ENCODE data around the gene HLA-DQA1. TPM values are rescaled to one million over a fixed set of nuclear protein-coding genes. Genes with fewer than 3 reads are reported as not detected.
"Not testable (repeated sequence)": the region's sequence is repeated elsewhere in the genome, so short reads cannot be mapped to it uniquely, and the experiment has no call there.

The HLA-DQA1 gene
- total RNA-seq, 1 experiment from 2014 or later, result not detected

DNA sequence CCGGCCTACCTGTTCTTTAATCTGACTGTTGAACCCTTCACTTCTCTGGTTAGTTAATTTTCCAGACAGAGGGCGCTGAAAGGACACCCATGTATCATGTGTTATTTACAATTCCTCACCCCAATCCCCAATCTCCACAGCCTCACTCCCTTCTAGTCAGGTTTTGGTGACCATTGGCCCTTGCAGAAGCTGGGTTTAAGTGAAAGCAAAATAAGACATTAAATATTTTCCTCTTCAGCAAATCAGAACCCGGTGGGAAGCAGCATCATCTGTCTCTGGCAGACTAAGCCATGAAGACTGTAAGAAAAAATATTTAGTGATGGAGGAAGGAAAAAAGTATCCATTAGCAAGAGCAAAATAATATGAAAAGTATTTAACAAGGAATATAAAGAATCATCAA, 9.4 kb upstream of the HLA-DQA1 start:
- H3K4me2 ChIP-seq, result no peak overlapping the region
- no TSS peak for BruUV-seq (replicated peaks)
- CTCF ChIA-PET, result no interaction called here

DNA sequence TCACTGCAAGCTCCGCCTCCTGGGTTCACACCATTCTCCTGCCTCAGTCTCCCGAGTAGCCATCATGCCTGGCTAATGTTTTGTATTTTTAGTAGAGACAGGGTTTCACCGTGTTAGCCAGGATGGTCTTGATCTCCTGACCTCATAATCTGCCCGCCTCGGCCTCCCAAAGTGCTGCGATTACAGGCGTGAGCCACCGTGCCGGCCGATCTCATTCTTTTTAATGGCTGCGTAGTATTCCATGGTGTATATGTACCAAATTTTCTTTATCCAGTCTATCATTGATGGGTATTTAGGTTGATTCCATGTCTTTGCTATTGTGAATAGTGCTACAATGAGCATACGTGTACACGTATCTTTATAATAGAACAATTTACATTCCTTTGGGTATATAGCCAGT, 7.4 kb upstream of the HLA-DQA1 start:
- H3K27ac ChIP-seq; H4K20me1 ChIP-seq (ENCODE audit: insufficient read depth); H2AFZ ChIP-seq; DNase-seq; H3K9me3 ChIP-seq (ENCODE audit: insufficient read depth, low read depth); H3K4me3 ChIP-seq; H3K4me1 ChIP-seq (replicated peaks; ENCODE audit: insufficient read depth); H3K27me3 ChIP-seq (ENCODE audit: insufficient read depth, low read depth); H3K79me2 ChIP-seq (ENCODE audit: low read depth); intact Hi-C loops (cut with micrococcal nuclease; ENCODE audit: unreplicated experiment); H3F3A ChIP-seq (ENCODE audit: insufficient read depth, low read depth); H3K9me2 ChIP-seq (ENCODE audit: insufficient read depth); POLR2A ChIA-PET (ENCODE audit: unreplicated experiment); H3K36me3 ChIP-seq (ENCODE audit: low read depth); CTCF ChIA-PET; H3K4me2 ChIP-seq; BruUV-seq (replicated peaks): not testable (repeated sequence)

More for the DNA sequence above, 9.4 kb upstream of the HLA-DQA1 start:
- POLR2A ChIA-PET (ENCODE audit: unreplicated experiment), result no interaction called here
- Histone ChIP-seq H3K79me2 (ENCODE audit: low read depth) (no peaks in the 10 kb centered on the region), H3F3A (ENCODE audit: insufficient read depth, low read depth) (no peaks in the 10 kb centered on the region), H3K9me2 (ENCODE audit: insufficient read depth) (no peaks in the 10 kb centered on the region), H3K4me1 (replicated peaks; ENCODE audit: insufficient read depth) (no peaks in the 10 kb centered on the region), H4K20me1 (ENCODE audit: insufficient read depth) (no peaks in the 10 kb centered on the region), H3K27ac (no peak overlapping the region), H3K36me3 (ENCODE audit: low read depth) (no peaks in the 10 kb centered on the region), H3K27me3 (ENCODE audit: insufficient read depth, low read depth) (no peaks in the 10 kb centered on the region), H3K4me3 (no peak overlapping the region), H2AFZ (no peak overlapping the region), H3K9me3 (ENCODE audit: insufficient read depth, low read depth) (no peaks in the 10 kb centered on the region)
- intact Hi-C loops (cut with micrococcal nuclease; ENCODE audit: unreplicated experiment), result no loop called here
- TF ChIP-seq, protein P1, sequence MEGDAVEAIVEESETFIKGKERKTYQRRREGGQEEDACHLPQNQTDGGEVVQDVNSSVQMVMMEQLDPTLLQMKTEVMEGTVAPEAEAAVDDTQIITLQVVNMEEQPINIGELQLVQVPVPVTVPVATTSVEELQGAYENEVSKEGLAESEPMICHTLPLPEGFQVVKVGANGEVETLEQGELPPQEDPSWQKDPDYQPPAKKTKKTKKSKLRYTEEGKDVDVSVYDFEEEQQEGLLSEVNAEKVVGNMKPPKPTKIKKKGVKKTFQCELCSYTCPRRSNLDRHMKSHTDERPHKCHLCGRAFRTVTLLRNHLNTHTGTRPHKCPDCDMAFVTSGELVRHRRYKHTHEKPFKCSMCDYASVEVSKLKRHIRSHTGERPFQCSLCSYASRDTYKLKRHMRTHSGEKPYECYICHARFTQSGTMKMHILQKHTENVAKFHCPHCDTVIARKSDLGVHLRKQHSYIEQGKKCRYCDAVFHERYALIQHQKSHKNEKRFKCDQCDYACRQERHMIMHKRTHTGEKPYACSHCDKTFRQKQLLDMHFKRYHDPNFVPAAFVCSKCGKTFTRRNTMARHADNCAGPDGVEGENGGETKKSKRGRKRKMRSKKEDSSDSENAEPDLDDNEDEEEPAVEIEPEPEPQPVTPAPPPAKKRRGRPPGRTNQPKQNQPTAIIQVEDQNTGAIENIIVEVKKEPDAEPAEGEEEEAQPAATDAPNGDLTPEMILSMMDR (conservative IDR thresholded peaks at IDR 0.05), result no peak
- TF ChIP-seq EZH2 (IDR thresholded peaks at IDR 0.05; ENCODE audit: low read depth), result no peak
- peak in 1 of 2 experiments; percentile 7 for DNase-seq

DNA sequence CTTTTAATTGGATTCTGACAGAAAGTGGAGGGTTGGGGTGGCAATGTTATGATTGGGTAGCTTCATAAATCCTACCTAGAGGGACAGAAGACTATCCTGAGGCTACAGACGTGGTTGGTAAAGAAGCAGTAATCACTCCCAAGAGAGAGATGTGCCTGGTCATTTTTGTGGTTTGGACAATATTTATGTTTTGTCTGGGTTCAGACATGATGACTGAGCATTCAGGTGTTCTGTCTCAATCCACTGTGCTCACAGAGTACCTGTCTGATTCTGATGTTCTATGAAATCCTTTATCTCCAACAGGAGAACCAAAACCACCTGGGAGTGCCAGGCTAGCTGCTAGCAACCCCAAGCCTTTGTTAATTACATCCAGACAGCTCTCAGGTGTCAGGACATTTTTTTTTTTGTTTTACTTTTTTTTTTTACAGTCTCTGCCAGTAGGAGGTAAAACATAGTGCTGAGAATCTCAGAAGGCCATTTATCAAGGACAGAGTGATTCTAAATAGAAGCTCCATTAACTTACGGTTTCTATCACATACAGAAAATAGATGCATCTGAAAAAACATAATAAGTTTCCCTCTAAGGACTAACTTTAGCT, 1.6 kb upstream of the HLA-DQA1 start:
- no peaks in the 10 kb centered on the region for H4K20me1 ChIP-seq (ENCODE audit: insufficient read depth)
- no peaks in the 10 kb centered on the region for H3K9me2 ChIP-seq (ENCODE audit: insufficient read depth)
- intact Hi-C loops (cut with micrococcal nuclease; ENCODE audit: unreplicated experiment), result no loop called here
- H2AFZ ChIP-seq, result no peak overlapping the region
- H3K4me1 ChIP-seq (replicated peaks; ENCODE audit: insufficient read depth), result no peaks in the 10 kb centered on the region
- H3K27me3 ChIP-seq (ENCODE audit: insufficient read depth, low read depth), result peaks cover 20% of the 10 kb centered on the region
- H3K9me3 ChIP-seq (ENCODE audit: insufficient read depth, low read depth), result no peaks in the 10 kb centered on the region
- no peak overlapping the region for H3K4me3 ChIP-seq
- POLR2A ChIA-PET (ENCODE audit: unreplicated experiment), result no interaction called here
- CTCF ChIA-PET, result no interaction called here
- no peaks in the 10 kb centered on the region for H3K36me3 ChIP-seq (ENCODE audit: low read depth)
- BruUV-seq (replicated peaks), result no TSS peak
- TF ChIP-seq, protein P1 (conservative IDR thresholded peaks at IDR 0.05), result no peak
- TF ChIP-seq EZH2 (IDR thresholded peaks at IDR 0.05; ENCODE audit: low read depth), result no peak
- H3K79me2 ChIP-seq (ENCODE audit: low read depth), result no peaks in the 10 kb centered on the region
- no peak overlapping the region for H3K4me2 ChIP-seq
- no peak overlapping the region for H3K27ac ChIP-seq
- no peak for DNase-seq
- no peaks in the 10 kb centered on the region for H3F3A ChIP-seq (ENCODE audit: insufficient read depth, low read depth)

DNA sequence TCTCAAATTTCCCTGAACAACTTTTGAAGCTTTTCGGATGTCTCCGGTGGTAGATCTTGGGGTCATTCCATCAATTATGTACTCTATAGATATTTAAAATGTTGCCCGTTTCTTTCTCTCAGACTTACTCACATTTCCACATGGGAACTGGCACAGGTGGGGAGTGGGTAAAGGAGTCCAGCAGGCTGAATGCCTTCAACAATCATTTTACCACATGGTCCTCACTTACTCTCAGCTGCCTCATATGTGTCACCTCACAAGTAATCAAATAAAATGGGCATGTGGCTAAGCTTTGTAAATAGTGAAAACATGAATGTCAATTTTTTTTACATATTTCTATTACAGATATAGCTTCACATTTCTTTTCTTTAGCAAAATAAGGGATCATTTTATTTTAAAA, 677 bp downstream of the HLA-DQA1 start:
- intact Hi-C loops (cut with micrococcal nuclease; ENCODE audit: unreplicated experiment), result no loop called here
- BruUV-seq (replicated peaks), result no TSS peak
- CTCF ChIA-PET, result no interaction called here

More for the DNA sequence above, 677 bp downstream of the HLA-DQA1 start:
- H3K27me3 ChIP-seq (ENCODE audit: insufficient read depth, low read depth), result peaks cover 25% of the 10 kb centered on the region
- DNase-seq, result no peak
- H4K20me1 ChIP-seq (ENCODE audit: insufficient read depth), result no peaks in the 10 kb centered on the region
- no peaks in the 10 kb centered on the region for H3K79me2 ChIP-seq (ENCODE audit: low read depth)
- no peak overlapping the region for H2AFZ ChIP-seq
- H3K27ac ChIP-seq, result no peak overlapping the region
- TF ChIP-seq, protein P1 (conservative IDR thresholded peaks at IDR 0.05), result no peak
- TF ChIP-seq EZH2 (IDR thresholded peaks at IDR 0.05; ENCODE audit: low read depth), result no peak
- H3K9me3 ChIP-seq (ENCODE audit: insufficient read depth, low read depth), result no peaks in the 10 kb centered on the region
- no peak overlapping the region for H3K4me2 ChIP-seq
- H3K4me3 ChIP-seq, result no peak overlapping the region
- no peaks in the 10 kb centered on the region for H3F3A ChIP-seq (ENCODE audit: insufficient read depth, low read depth)
- no peaks in the 10 kb centered on the region for H3K36me3 ChIP-seq (ENCODE audit: low read depth)
- no peaks in the 10 kb centered on the region for H3K4me1 ChIP-seq (replicated peaks; ENCODE audit: insufficient read depth)
- POLR2A ChIA-PET (ENCODE audit: unreplicated experiment), result no interaction called here
- no peaks in the 10 kb centered on the region for H3K9me2 ChIP-seq (ENCODE audit: insufficient read depth)

All from PC-9 (cell line).